Measurements from ENCODE around the gene TOR4A.

The TOR4A gene

DNA sequence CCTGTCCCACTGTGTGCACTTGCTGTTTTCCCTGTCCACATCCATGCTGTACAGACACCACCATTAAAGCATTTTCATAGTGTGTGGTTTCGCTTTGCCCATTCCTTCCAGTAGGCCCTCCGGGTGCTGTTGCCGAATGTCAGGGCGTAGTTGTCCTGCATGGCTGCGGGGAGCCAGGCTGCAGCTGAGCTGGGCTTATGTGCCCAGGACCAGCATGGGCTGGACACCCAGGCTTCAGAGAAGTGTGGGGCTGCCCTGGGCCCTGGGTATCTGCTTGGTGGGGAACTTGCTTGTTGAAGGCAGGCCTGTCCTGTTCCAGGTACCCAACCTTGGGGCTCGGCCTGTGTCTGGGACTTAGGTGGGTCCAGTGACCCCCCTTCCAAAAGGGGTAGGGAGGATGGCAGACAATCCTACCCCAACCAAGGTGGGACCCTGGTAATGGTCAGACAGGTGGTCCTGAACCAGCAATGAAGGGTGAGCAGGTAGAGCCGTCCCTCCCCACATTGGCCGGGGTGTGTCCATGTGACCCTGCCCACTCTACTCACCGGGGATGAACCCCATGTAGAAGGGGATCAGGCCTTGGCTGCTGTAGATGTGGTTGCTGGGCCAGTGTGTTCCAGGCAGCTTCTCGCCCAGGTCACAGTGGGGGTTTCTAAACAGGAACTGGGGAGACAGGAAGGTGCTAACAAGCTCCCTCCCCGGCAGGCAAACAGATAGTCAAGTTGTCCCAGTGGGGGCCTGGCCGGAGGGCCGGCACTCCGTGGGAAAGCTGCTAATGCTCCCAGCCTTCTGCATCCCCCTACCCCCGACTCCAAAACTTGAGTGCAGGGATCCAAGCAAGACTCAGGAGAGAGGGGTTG is 33.7 kb upstream of the TOR4A start:
- no peaks in the 10 kb centered on the region for H3K9me3 Mint-ChIP-seq
- H3K4me1 Mint-ChIP-seq: peaks cover 24 to 42% of the 10 kb centered on the region in 2 donors
- peak overlapping the region; percentile 89 for H3K27ac Mint-ChIP-seq
- peaks cover 17 to 30% of the 10 kb centered on the region in 2 donors for H3K36me3 Mint-ChIP-seq
- no peak for DNase-seq
- H3K4me3 Mint-ChIP-seq: peak overlapping the region; percentile 6 to 11
- ATAC-seq (replicated peaks): no peak
- no peaks in the 10 kb centered on the region for H3K27me3 Mint-ChIP-seq

DNA sequence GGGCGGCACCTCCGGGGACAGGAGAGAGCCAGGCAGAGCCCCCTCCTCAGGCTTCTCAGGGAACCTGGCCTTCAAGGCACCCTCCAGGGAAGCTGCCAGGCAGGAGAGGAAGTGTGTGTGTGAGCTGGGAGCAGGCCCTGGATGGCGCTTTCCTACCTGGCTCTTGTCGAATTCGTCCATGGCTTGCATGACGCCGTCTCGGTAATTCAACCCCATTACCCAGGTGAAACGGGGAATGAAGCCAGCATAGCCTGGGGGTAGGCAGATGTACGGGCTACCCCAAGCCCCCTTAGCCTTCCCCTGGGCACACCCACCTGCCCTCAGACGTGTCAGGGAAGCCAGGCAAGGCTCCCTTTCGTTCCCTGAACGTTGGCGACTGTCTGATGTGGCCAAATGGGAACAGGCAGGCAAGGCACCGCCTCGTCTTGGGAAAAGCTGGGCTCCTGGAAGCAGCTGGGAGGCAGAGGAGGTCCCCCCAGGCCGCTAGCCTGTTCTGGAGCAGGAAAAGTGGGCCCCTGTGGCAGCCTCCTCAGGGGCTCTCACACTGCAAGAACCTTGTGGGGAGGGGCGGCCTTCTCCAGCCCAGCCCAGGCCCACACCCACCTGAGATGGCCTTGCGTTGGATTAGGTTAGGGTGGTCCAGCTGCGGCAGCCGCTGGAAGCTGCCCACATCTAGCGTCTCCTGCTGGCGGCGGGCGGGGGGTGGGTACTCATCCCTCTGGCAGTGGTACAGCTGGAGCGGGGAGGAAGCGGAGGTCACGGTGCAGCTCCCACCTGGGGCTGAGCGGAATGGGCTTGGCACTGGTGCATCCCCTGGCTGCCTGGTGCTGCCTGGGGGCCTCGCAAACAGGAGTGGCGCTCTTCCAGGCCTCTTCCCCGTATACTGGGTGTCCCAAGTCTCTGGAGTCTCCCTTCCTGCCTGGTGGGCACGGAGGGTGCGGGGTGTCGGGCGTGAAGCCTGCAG is 32.8 kb upstream of the TOR4A start:
- H3K36me3 Mint-ChIP-seq: peaks cover 15 to 30% of the 10 kb centered on the region in 2 donors
- H3K27ac Mint-ChIP-seq: peak overlapping the region; percentile 89
- peaks cover 21 to 33% of the 10 kb centered on the region in 2 donors for H3K4me1 Mint-ChIP-seq
- no peak for ATAC-seq (replicated peaks)
- H3K27me3 Mint-ChIP-seq: no peaks in the 10 kb centered on the region
- no peaks in the 10 kb centered on the region for H3K9me3 Mint-ChIP-seq
- H3K4me3 Mint-ChIP-seq: no peak overlapping the region
- DNase-seq: no peak

DNA sequence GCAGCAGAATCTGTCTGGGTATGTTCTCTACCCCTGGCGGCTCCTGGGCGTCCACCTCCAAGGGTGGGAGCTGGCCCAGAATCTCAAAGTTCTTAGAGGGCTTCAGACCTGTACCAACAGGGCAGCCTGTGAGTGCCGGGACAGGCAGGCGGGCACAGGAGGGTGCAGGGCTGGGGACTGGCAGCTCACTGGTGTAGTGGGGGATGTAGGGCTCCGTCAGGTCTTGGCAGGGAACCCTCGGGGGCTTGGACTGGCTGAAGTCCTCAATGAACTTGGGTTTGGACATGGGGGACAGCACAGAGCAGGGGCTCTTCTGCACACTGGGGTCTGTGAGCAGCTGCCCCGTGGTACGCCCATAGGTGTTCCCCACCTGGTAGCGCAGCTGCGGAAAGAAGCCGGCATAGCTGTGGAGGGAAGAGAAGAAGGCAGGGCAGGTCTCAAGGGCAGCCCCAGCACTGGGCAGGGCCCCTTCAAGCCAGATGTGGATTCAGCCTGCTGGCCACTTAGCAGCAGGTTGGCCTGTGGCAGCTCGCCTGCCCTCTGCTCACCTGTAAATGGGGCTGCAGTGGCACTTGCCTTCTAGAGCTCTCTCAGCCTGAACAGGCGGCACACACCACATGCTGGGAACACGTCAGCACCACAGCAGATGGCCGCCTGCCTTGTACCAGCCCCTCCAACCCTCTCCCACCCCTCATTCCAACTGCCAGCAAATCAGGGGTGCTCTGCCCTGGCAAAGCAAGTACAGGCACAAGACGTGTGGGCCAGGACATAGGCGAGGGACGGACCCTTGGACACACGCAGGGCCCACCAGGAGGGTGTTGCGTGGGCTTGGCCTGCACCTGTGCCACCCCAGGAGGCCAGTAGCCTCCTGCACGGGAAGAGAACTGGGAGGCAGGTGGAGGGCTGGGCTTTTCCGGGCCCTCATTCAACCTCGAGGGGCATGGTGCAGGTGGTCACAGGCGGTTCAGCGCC is 31.8 kb upstream of the TOR4A start:
- H3K36me3 Mint-ChIP-seq: peaks cover 15 to 30% of the 10 kb centered on the region in 2 donors
- ATAC-seq (replicated peaks) (no peak), DNase-seq (no peak)
- no peak overlapping the region for H3K4me3 Mint-ChIP-seq
- H3K9me3 Mint-ChIP-seq: no peaks in the 10 kb centered on the region
- H3K4me1 Mint-ChIP-seq: peaks cover 21 to 32% of the 10 kb centered on the region in 2 donors
- H3K27me3 Mint-ChIP-seq: no peaks in the 10 kb centered on the region
- H3K27ac Mint-ChIP-seq: peak overlapping the region; percentile 3

DNA sequence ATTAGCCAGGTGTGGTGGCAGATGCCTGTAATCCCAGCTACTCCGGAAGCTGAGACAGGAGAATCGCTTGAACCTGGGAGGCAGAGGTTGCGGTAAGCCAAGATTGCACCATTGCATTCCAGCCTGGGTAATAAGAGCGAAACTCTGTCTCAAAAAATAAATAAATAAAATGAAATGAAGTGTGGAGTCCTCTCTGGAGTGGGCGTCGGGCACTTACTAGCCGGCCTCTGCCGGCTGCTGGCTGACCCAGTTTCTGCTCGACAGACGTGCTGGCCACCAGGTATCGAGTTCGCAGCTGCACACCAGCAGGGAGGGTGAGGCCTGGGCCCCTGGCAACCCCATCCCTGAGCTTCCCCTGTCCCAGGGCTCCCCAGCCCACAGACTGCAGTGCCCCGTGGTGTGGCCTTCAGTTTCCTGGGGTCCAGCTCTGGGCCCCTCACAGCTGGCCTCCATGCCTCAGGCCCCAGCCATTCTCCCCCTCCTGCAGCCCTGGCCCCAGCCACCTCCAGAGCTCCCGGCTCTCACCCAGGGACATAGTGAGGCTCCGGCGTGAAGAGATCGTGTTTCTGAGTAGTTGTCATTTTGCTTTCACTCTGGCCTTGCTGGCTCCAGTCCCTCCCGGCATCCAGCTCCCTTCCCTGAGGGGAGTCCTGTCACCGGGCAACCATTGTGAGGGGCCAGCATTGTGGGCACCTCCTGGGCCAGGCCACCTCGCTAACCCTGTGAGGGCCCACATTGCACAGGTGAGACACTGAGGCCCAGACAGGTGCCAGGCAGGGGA is 30.2 kb upstream of the TOR4A start:
- Mint-ChIP-seq H3K9me3 (no peaks in the 10 kb centered on the region), H3K4me1 (peaks cover 17 to 28% of the 10 kb centered on the region in 2 donors), H3K36me3 (peaks cover 9 to 22% of the 10 kb centered on the region in 2 donors), H3K27me3 (no peaks in the 10 kb centered on the region), H3K4me3 (no peak overlapping the region), H3K27ac (no peak overlapping the region)
- DNase-seq (no peak), ATAC-seq (replicated peaks) (no peak)

DNA sequence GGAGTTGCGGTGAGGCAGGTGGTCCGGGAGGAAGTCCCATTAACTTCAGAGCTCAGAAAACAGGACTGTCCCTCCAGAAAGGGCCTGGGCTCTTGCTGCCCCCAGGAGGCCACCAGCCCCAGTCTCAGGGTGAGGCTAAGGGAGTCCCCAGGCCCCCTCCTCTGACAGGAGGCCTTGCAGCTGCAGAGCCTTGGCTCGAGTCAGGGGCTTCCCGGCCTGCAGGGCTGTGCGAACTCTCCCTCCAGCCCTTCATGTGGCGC is 29.7 kb upstream of the TOR4A start:
- H3K4me3 Mint-ChIP-seq: no peak overlapping the region
- no peaks in the 10 kb centered on the region for H3K9me3 Mint-ChIP-seq
- peaks cover 14 to 22% of the 10 kb centered on the region in 2 donors for H3K4me1 Mint-ChIP-seq
- peaks cover 4 to 17% of the 10 kb centered on the region in 2 donors for H3K36me3 Mint-ChIP-seq
- H3K27me3 Mint-ChIP-seq: no peaks in the 10 kb centered on the region
- H3K27ac Mint-ChIP-seq: no peak overlapping the region
- DNase-seq (no peak), ATAC-seq (replicated peaks) (no peak)

DNA sequence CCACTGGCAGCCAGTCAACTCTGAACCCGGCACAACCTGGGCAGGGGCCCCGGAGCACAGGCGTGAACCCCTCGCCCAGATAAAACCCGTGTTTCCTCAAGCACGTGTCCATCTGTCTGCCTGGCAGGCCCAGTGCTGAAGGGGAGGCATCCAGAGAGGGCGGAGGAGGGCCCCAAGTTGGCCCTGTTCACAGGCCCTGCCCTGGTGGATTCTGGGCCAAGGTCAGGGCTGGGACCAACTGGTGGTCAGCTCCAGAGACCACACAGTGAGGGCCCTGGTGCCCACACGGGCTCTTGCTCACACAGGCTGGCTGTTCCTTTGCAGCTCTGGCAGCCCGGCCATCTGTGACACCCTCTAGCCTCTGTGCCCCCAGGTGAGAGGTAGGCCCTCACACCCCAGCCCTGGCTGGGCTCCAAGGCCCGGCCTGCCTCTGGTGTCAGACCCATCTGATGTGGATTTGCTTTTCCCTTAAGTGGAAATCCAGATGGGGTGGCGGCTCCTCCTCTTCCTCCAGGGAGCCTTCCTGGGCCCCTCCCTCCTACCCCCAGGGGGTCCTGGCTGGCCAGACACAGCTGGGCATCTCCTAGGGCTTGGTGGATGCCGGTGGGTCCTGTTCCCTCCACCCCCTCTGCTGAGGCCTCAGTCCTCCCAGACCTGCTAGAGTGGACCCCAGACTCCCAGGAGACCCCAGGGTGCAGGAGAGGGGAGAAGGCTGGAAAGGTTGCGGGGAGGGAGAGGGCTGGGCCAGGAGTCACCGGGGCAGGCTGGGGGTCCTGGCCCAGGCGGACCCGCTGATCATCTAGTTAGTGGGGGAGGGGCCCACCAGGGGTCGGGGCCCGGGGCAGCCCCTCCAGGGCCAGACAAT is 27.0 kb upstream of the TOR4A start:
- Mint-ChIP-seq H3K36me3 (no peaks in the 10 kb centered on the region), H3K4me3 (no peak overlapping the region)

DNA sequence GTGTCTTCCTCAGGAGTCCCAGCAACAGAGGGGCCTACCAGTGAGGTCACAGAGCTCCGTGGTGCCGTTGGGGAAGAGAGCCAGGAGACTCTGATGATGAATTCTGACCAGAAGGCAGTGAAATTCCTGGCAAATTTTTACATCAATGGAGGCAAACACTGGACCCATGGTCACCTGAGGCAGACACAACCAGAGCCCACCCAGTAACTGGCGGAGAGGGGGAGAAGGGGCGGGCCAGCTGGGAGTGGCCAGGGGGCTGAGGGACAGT is 26.4 kb upstream of the TOR4A start, which contains the start of gene STPG3:
Gene STPG3 (plus strand): TSS at position 93 of the 268 bp plus-strand sequence. CDS start 1 bp downstream, at position 94.
- no peaks in the 10 kb centered on the region for H3K9me3 Mint-ChIP-seq
- DNase-seq: no peak
- no peaks in the 10 kb centered on the region for H3K27me3 Mint-ChIP-seq
- peaks cover 10 to 24% of the 10 kb centered on the region in 2 donors for H3K4me1 Mint-ChIP-seq
- H3K4me3 Mint-ChIP-seq: no peak within 1 kb of the TSS
- ATAC-seq (replicated peaks): no peak
- no peak within 1 kb of the TSS for H3K27ac Mint-ChIP-seq
- H3K36me3 Mint-ChIP-seq: no peaks in the 10 kb centered on the region

More for the DNA sequence above, 27.0 kb upstream of the TOR4A start:
- DNase-seq: no peak
- Mint-ChIP-seq H3K9me3 (no peaks in the 10 kb centered on the region), H3K4me1 (peaks cover 10 to 21% of the 10 kb centered on the region in 2 donors), H3K27me3 (no peaks in the 10 kb centered on the region), H3K27ac (no peak overlapping the region)
- no peak for ATAC-seq (replicated peaks)

DNA sequence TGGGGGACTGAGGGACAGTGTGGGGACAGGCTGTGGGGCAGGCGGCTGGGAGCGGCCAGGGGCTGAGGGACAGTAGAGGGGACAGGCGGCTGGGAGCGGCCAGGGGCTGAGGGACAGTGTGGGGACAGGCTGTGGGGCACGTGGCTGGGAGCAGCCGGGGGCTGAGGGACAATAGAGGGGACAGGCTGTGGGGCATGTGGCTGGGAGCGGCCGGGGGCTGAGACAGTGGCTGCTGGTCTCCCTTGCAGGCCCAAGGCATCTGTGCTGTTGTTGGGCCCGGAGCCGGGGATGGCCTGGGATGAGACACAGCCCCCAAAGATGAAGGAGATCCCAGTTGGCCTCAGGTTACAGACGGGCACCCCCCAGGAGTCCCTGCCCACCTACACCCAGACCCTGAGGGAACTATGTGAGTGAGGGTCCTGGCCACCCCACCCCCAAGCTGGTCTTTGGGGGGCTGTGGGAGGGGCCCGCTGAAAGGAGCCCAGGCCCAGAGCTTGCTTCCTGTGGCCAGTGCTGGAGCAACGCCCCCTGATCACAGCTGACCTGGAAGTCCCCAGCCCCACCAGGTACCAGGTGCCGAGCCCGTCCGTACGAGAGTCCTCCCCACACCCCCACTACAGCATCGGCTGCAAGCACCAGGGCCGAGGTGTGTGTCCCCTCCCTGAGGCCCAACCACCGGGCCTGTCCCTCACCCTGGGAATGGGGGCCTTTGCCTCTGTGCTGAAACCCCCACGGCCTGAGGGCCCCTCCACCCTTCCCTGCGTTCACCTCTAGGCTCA is 25.8 kb upstream of the TOR4A start:
- no peaks in the 10 kb centered on the region for H3K27me3 Mint-ChIP-seq
- H3K4me1 Mint-ChIP-seq: peaks cover 15 to 30% of the 10 kb centered on the region in 2 donors
- no peaks in the 10 kb centered on the region for H3K9me3 Mint-ChIP-seq
- H3K4me3 Mint-ChIP-seq: no peak overlapping the region
- ATAC-seq (replicated peaks) (no peak), DNase-seq (no peak)
- H3K27ac Mint-ChIP-seq: no peak overlapping the region
- H3K36me3 Mint-ChIP-seq: peaks cover 0 to 3% of the 10 kb centered on the region in 2 donors

DNA sequence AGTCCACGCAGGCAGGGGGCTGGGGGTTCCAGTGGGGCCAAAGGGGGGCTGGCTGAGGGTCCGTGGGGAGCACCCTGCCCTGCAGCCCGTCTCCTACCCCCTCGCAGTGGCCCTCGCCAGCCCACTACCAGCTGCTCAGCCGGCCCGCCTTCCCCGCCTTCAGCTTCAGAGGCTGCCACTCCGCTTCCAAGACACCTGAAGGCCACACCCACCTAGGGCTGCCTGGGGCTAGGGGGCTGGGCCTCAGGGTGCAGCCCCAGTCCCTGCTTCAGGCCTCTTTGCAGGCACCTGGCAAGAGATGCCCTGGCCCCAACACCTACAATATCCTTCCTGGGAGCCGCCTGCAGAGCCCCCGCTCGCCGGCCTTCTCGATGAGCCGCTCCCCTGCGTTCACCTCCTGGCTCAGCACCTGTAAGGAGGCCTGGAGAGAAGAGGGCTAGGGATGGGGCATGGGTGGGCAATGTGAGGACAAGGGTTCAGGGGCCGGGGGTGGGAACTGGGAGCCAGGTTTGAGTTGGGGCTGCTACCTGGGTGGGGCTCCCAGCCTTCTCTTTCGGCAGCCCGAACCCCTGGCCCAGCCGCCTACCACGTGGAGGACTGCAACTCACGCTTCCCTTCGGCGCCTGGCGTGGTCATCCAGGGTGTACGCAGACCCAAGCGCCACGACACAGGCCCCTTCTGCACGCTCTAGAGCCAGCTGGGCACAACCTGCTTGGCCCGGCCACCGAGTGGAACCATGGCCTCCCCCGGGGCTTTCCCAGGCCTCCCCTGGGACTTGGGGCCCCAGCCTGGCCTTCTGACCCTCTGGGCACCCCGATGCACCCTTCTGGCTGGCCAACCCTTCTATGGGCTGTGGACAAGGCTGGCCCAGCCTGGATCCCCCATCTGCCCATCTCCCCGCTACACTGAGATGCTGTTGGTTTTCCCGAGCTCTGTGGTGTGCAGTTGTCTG is 24.7 kb upstream of the TOR4A start:
- no peak overlapping the region for H3K27ac Mint-ChIP-seq

DNA sequence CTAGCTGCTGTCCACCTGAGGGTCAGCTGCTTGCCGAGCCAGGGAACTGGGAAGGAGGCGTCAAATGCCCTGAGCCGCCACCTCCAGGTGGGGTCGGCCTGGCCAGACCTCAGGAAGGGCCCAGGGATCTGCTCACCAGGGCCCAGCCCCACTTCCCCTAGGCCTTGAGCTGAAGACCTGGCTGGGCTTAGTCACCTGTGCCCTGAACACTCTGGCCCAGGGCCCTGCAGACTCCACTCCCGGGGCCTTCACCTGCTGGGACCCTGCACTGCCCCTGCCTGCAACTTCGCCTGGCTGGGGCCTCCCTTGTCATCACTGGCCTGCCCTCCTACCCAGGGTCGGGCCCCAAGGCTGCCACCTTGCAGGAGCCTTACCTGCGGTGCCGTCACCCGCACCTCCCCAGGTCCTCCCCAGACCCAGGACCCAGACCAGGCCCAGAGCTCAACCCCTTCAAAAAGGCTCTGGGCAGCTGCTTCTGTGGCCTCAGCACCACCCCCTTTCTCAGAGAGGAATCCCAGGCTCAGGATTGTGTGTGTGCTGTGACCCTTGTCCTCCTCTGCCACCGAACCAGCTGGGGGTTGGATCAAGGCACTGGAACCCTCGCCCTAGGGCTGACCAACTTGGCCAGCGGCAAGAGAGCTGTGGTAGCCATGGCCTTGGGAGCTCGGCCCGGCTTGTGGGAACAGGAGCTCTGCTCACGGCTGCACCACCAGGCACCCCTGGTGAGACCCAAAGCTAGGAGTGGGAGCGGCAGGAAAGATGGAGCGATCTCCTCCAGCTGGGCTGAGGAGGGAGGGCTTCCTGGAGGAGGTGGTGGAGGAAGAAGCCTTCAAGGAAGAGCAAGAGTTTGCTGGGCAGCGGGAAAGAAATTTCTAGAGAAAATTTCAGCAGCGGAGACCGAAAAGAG is 23.6 kb upstream of the TOR4A start:
- no peak for DNase-seq
- Mint-ChIP-seq H3K27me3 (no peaks in the 10 kb centered on the region), H3K36me3 (peaks cover 0 to 8% of the 10 kb centered on the region in 2 donors), H3K4me1 (peaks cover 18 to 32% of the 10 kb centered on the region in 2 donors), H3K9me3 (no peaks in the 10 kb centered on the region), H3K27ac (peak overlapping the region; percentile 84), H3K4me3 (peak overlapping the region; percentile 82)
- no peak for ATAC-seq (replicated peaks)

More for the DNA sequence above, 24.7 kb upstream of the TOR4A start:
- no peaks in the 10 kb centered on the region for H3K27me3 Mint-ChIP-seq
- H3K4me3 Mint-ChIP-seq: no peak overlapping the region
- H3K9me3 Mint-ChIP-seq: no peaks in the 10 kb centered on the region
- peaks cover 18 to 32% of the 10 kb centered on the region in 2 donors for H3K4me1 Mint-ChIP-seq
- ATAC-seq (replicated peaks) (no peak), DNase-seq (no peak)
- peaks cover 0 to 8% of the 10 kb centered on the region in 2 donors for H3K36me3 Mint-ChIP-seq
